Stimulated activated CD4-positive, alpha-beta T cell treated with anti-CD3 and anti-CD28 coated beads, Interleukin-15, amount 100 ng/mL, for 24 hours (primary cell): Measurements from ENCODE around the gene TMX2.

Experiments used
- DNase-seq: peaks from one replicate; pipeline ENCODE4 v3.0.0-alpha.2; 2020

The TMX2 gene

DNA sequence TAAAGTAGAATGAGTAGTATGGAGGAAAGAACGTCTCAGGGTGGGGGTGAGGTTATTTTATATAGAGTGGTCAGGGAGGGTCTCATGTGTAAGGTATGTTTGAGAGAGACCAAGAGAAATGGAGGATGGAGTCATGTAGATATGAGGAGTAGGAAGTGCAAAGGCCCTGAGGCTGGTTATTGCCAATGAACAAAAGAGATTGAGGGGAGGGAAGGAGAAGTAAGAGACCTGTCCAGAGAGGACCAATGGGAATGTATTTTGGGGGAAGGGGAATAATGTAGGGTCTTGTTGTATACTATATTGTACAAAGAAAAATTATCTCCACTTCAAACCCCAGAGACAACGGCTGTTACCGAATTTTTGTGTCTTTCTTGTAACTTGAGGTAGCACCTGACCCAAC, 59.0 kb downstream of the TMX2 start:
- DNase-seq, result no peak

DNA sequence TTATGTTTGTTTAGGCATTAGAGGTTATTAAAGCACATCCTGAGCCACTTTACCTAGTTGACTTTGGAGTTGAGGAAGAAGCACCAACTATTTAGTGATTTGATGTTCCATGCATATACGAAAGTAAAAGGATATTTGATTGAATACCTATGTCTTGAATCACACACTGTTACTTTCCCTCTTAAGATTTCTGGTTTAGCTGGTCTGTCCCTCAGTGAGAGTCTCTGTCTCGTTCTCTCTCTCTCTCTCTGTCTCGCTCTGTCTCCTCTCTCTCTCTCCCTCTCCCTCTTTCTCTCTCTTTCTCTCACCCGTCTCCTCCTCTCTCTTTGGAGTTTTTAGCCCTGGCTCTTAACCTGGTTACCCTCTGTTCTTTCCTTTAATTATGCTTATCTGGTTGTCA, 60.2 kb downstream of the TMX2 start:
- no peak for DNase-seq

GRCh38 chr11:57773026-57773598, 60.7 kb downstream of the TMX2 start:
- DNase-seq, result no peak

- DNase-seq, result no peak
Observed at GRCh38 chr11:57775491-57775890, 63.1 kb downstream of the TMX2 start.

GRCh38 chr11:57776031-57776521, 63.7 kb downstream of the TMX2 start:
- DNase-seq, result no peak

GRCh38 chr11:57776577-57777210, 64.3 kb downstream of the TMX2 start:
- no peak for DNase-seq

GRCh38 chr11:57777969-57778317, 65.5 kb downstream of the TMX2 start:
- DNase-seq, result no peak

DNA sequence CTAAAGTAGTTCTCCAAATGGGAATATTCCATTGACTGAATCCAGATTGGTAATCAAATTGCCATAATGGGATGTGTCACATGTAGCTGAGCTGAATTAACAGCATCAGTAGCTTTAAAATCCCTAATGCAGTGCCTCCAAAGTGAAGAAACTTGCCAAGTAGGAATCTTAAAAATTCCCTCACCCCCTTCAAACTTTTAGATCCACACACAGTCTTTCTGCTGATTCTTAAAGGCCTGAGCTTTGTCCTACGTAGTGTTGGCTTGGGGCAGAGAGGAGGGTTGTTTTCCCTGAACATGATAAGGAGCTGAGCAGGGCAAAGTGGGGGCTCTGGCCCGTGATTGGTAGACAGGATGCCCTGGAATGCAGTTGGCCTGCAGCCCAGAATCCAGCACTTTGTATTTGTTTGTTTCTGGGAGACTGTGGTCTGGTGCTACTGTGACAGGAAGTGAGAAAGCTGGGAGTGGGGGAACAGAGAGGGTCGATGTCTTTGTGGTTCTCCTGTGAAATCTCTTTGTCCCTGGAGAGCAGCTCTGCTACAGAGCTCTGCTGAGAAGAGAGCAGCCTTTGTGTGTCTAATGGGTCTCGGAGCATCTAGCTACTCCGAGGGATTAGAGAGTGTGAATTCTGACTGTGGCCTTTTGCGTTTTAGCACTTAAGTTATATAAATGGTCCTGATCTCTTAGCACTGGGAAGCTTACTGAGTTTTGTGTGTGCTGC, 66.1 kb downstream of the TMX2 start:
- DNase-seq, result no peak

DNA sequence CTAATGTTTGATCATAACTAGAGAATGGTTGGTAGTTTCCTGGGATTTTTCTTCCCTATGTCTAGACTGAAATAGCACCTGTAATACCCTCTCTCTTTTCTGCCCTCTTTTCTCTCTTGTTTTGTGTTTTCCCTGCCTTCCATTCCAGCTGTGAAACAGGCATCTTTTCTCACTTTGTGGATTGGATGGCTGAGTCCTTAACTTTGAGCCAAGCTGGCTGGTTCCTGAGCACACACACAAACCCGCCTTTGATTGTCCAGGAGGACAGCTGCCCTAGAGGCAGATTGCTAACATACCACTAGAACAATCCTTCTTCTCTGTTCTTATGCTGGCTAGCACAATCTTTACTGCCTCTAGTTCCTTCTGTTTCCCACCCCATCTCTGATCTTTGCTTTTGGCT, 66.9 kb downstream of the TMX2 start:
- DNase-seq, result no peak

DNA sequence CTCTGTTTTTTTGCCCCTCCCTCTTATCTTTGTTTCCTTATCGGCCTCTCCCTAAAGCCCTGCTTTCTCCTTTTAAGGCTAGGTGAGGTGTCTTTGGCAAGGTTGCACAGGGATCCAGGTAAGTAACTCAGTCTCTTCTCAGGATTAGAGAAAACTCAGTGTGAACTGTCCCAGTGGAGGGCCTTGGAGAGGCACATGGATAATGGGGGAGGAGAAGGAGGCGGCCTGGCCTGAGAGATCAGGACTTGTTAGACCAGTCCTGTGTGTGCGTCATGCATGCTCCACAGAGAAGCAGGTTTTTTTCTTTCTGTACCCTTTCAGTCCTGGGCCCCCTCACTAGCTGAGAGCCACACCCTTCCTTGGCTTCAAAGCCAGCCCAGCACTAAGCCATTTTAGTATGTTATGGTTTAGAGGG, 69.1 kb downstream of the TMX2 start:
- no peak for DNase-seq

DNA sequence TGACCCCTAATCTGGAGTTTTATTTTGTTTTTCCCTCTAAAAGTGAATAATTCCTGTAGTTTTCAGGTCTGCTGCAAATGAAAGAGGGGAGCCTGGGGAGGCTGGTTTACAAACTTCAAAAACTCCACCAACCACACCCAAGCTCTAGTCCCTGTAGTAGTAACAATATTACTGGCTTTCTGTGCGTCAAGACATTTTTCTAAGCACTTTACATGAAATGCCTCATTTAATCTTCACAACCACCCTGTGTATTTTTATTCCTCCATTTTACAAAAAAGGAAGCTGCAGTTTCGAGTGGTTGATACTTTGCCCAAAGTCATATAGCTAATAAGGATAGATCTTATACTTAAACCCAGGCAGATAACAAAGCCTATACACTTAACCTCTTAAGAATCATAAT, 72.7 kb downstream of the TMX2 start:
- DNase-seq, result no peak

- DNase-seq, result no peak
Observed at GRCh38 chr11:57786436-57786835, 74.0 kb downstream of the TMX2 start.

DNA sequence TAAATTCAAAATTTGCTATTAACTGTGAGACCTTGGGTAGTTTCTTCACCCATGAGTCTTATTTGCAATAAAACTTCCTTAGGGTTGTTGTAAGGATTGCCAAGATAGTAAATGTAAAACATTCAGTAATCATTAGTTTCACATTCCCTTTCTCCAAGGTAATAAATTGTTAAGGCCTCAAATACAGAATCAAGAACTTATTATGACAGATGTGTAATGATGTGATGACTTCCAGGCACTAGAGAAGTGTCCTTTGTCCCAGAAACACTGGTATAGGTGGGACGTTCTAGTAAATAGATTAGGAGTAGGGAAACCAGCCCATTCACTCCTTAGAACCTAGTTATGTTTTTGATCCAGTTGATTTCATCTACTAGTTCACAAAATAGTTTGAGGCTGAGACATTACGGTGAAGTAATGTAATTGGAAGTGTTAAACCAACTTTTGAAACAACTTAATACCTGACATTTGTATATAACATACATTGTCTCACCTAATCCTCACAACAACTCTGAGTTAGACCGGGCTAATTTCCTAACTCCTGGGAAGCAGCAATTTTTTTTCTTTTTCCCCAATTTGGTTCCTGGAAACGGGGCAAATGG, 74.7 kb downstream of the TMX2 start:
- DNase-seq, result no peak

GRCh38 chr11:57787920-57788702, 75.7 kb downstream of the TMX2 start:
- DNase-seq, result no peak

GRCh38 chr11:57788703-57789088, 76.3 kb downstream of the TMX2 start:
- DNase-seq, result no peak
